OCI-LY7 (cell line): ENCODE data around the gene SUFU.

ENCODE experiments used
- CTCF ChIP-seq: fragments of 200-600 bp; sonication (generic); conservative IDR thresholded peaks from 2 replicates; pipeline ENCODE4 v1.5.1; 2014; ENCODE audit warnings: mild to moderate bottlenecking, antibody characterized with exemption, low read length, moderate library complexity, mixed read lengths
- EZH2phosphoT487 ChIP-seq: fragments of 200-600 bp; sonication (generic); IDR thresholded peaks from 2 replicates; pipeline ENCODE4 v1.6.1; 2018; ENCODE audit warnings: low read depth, borderline replicate concordance, mild to moderate bottlenecking, mixed run types, antibody characterized with exemption, low read length, moderate library complexity, mixed read lengths

- TF ChIP-seq CTCF (no peak), EZH2phosphoT487 (no peak)
Measured at GRCh38 chr10:102624094-102624493, 120.3 kb downstream of the SUFU start.
